H9 (cell line): ENCODE results near the gene KIFC3. TPM values are rescaled to one million over a fixed set of nuclear protein-coding genes. Genes with fewer than 3 reads are reported as not detected.

ENCODE experiments used
- DNase-seq: peaks from one replicate; pipeline ENCODE4 v3.0.0-alpha.2; 2017
- H2AFZ ChIP-seq: one replicate; pipeline ENCODE4 v1.6.1; 2013; ENCODE audit warnings: mild to moderate bottlenecking, low read length, control low read depth, moderate library complexity
- H2AK5ac ChIP-seq: 2 replicates; pipeline ENCODE4 v1.6.1; 2013; ENCODE audit warnings: low read length, control low read depth, mixed read lengths; ENCODE audit not compliant: insufficient read length
- H2BK120ac ChIP-seq: one replicate; pipeline ENCODE4 v1.6.1; 2013; ENCODE audit warnings: low read depth, mild to moderate bottlenecking, low read length, control low read depth, inconsistent platforms; ENCODE audit not compliant: poor library complexity, severe bottlenecking
- H2BK12ac ChIP-seq: 2 replicates; pipeline ENCODE4 v1.6.1; 2013; ENCODE audit warnings: low read length, control low read depth, mixed read lengths, low read depth; ENCODE audit not compliant: insufficient read length
- H2BK15ac ChIP-seq: 2 replicates; pipeline ENCODE4 v1.6.1; 2013; ENCODE audit warnings: low read depth, low read length, control low read depth
- H2BK20ac ChIP-seq: one replicate; pipeline ENCODE4 v1.6.1; 2013; ENCODE audit warnings: low read depth, mild to moderate bottlenecking, low read length, control low read depth, inconsistent platforms; ENCODE audit not compliant: poor library complexity, severe bottlenecking
- H2BK5ac ChIP-seq: 2 replicates; pipeline ENCODE4 v1.6.1; 2013; ENCODE audit warnings: low read length, control low read depth, mixed read lengths; ENCODE audit not compliant: insufficient read length
- H3K14ac ChIP-seq: 2 replicates; pipeline ENCODE4 v1.6.1; 2013; ENCODE audit warnings: low read length, control low read depth; ENCODE audit not compliant: insufficient read depth
- H3K18ac ChIP-seq: 2 replicates; pipeline ENCODE4 v1.6.1; 2013; ENCODE audit warnings: low read depth, mild to moderate bottlenecking, mixed read lengths, low read length, control low read depth; ENCODE audit not compliant: insufficient read length
- H3K23ac ChIP-seq: 2 replicates; pipeline ENCODE4 v1.6.1; 2013; ENCODE audit warnings: low read length, control low read depth, mixed read lengths, low read depth; ENCODE audit not compliant: insufficient read length
- H3K23me2 ChIP-seq: 2 replicates; pipeline ENCODE4 v1.6.1; 2013; ENCODE audit warnings: low read depth, mild to moderate bottlenecking, mixed read lengths, low read length, control low read depth; ENCODE audit not compliant: insufficient read length, poor library complexity, severe bottlenecking
- H3K27ac ChIP-seq: 2 replicates; pipeline ENCODE4 v1.5.1; 2013; ENCODE audit warnings: low read length, control low read depth, mixed read lengths, low read depth; ENCODE audit not compliant: insufficient read length
- H3K27me3 ChIP-seq: 2 replicates; pipeline ENCODE4 v1.6.1; 2013; ENCODE audit warnings: low read length, control low read depth, inconsistent platforms; ENCODE audit not compliant: insufficient read depth
- H3K4ac ChIP-seq: 2 replicates; pipeline ENCODE4 v1.6.1; 2013; ENCODE audit warnings: low read depth, mild to moderate bottlenecking, control low read depth, inconsistent platforms, low read length, moderate library complexity
- H3K4me1 ChIP-seq: 2 replicates; pipeline ENCODE4 v1.6.1; 2013; ENCODE audit warnings: low read length, control low read depth, inconsistent platforms; ENCODE audit not compliant: insufficient read depth
- H3K4me2 ChIP-seq: 2 replicates; pipeline ENCODE4 v1.6.1; 2013; ENCODE audit warnings: low read length, control low read depth, mixed read lengths; ENCODE audit not compliant: insufficient read length, insufficient read depth
- H3K56ac ChIP-seq: 2 replicates; pipeline ENCODE4 v1.6.1; 2013; ENCODE audit warnings: low read depth, mild to moderate bottlenecking, mixed read lengths, low read length, control low read depth; ENCODE audit not compliant: insufficient read length
- H3K79me1 ChIP-seq: 2 replicates; pipeline ENCODE4 v1.6.1; 2013; ENCODE audit warnings: low read depth, mild to moderate bottlenecking, moderate library complexity, low read length, control low read depth, inconsistent platforms; ENCODE audit not compliant: insufficient read depth, poor library complexity, severe bottlenecking
- H3K79me2 ChIP-seq: 2 replicates; pipeline ENCODE4 v1.6.1; 2013; ENCODE audit warnings: low read length, control low read depth, inconsistent platforms; ENCODE audit not compliant: insufficient read depth
- H3K9ac ChIP-seq: 2 replicates; pipeline ENCODE4 v1.6.1; 2013; ENCODE audit warnings: low read length, control low read depth, mixed read lengths; ENCODE audit not compliant: insufficient read length; ENCODE audit errors: extremely low read depth
- H3K9me3 ChIP-seq: one replicate; pipeline ENCODE4 v1.6.1; 2013; ENCODE audit warnings: low read depth, low read length, inconsistent platforms; ENCODE audit not compliant: control insufficient read depth
- H3T11ph ChIP-seq: one replicate; pipeline ENCODE4 v1.6.1; 2013; ENCODE audit warnings: mild to moderate bottlenecking, low read length, control low read depth, inconsistent platforms
- H4K20me1 ChIP-seq: one replicate; pipeline ENCODE4 v1.6.1; 2013; ENCODE audit not compliant: control insufficient read depth, insufficient read length, insufficient read depth
- H4K5ac ChIP-seq: 2 replicates; pipeline ENCODE4 v1.6.1; 2013; ENCODE audit warnings: low read depth, mild to moderate bottlenecking, mixed read lengths, low read length, control low read depth; ENCODE audit not compliant: insufficient read length
- H4K8ac ChIP-seq: replicated peaks from 2 replicates; pipeline ENCODE4 v1.6.1; 2013; ENCODE audit warnings: low read length, control low read depth, mixed read lengths, low read depth; ENCODE audit not compliant: insufficient read length
- H4K91ac ChIP-seq: 2 replicates; pipeline ENCODE4 v1.6.1; 2013; ENCODE audit warnings: low read depth, mild to moderate bottlenecking, moderate library complexity, mixed read lengths, low read length, control low read depth; ENCODE audit not compliant: insufficient read length
- H3K27ac Mint-ChIP-seq, 3 experiments: 2 replicates in 2 of 3; 3 replicates in 1 of 3; pipeline ENCODE4 v1.8.0; 2020 to 2021; ENCODE audit warnings: mixed read lengths in 3 of 3, mild to moderate bottlenecking in 1 of 3, moderate library complexity in 1 of 3
- H3K27me3 Mint-ChIP-seq: 2 replicates; pipeline ENCODE4 v1.8.0; 2021; ENCODE audit warnings: low read depth, mild to moderate bottlenecking, moderate library complexity, mixed read lengths
- H3K36me3 Mint-ChIP-seq, 3 experiments: 2 replicates in 2 of 3; 3 replicates in 1 of 3; pipeline ENCODE4 v1.8.0; 2020 to 2021; ENCODE audit warnings: low read depth in 3 of 3, mixed read lengths in 3 of 3; ENCODE audit not compliant: insufficient read depth in 1 of 3
- H3K4me1 Mint-ChIP-seq, 2 experiments: 2 replicates each; pipeline ENCODE4 v1.8.0; 2020; ENCODE audit warnings: mixed read lengths in 2 of 2
- H3K4me3 Mint-ChIP-seq, 2 experiments: 2 replicates in 1 of 2; 3 replicates in 1 of 2; pipeline ENCODE4 v1.8.0; 2020 to 2021; ENCODE audit warnings: mild to moderate bottlenecking in 2 of 2, mixed read lengths in 2 of 2, moderate library complexity in 1 of 2
- H3K9me3 Mint-ChIP-seq, 2 experiments: 2 replicates in 1 of 2; 3 replicates in 1 of 2; pipeline ENCODE4 v1.8.0; 2020; ENCODE audit warnings: mild to moderate bottlenecking in 2 of 2, mixed read lengths in 2 of 2, moderate library complexity in 1 of 2
- WGBS: extraction: QIAGEN DNeasy Blood & Tissue Kit; methylation state at CpG from one replicate; pipeline ENCODE4 v1.1.7; 2013; ENCODE audit warnings: missing lambda C conversion rate, low lambda C conversion rate, mixed read lengths; ENCODE audit not compliant: insufficient read length; ENCODE audit errors: extremely low coverage; 5-methylcytosine and 5-hydroxymethylcytosine counted together
- total RNA-seq: library from RNA; stranded (reverse); gene quantifications from 2 replicates; pipeline ENCODE4 v1.2.1, GENCODE V29; 2021
- TF ChIP-seq, protein P1 (sequence below): fragments of 200-600 bp; sonication (generic); conservative IDR thresholded peaks from 3 replicates; pipeline ENCODE4 v1.8.0; 2021; ENCODE audit warnings: antibody characterized with exemption, mild to moderate bottlenecking

The KIFC3 gene
- total RNA-seq, 1 experiment from 2014 or later = 5.0 TPM

DNA sequence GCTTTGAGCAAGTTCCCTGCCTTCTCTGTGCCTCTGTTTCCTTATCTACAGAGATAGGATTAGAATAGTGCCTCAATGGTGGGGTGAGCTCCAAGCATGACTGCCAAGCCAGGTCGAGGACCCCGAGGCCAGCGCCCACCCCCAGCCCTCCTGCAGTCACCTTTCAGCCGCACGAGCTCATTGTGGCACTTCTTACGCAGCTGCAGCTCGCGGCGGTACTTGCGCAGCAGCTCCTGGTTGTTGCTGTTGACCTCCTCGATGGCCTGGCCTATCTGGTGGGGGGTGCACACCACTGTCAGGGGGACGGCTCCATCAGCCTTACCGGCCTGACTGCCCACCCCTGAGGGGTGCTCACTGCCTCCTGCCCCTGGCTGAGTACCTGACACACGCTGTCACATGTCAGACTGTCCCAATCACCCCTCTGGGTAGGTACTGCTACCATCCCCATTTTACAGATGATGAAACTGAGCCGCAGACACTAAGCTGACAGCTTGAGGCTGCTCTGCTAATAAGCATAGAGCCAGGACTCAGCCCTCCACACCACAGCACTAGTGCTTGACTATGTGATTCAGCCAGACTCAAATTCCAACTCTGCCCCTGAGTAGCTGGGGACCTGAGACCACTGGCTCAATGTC is 35.5 kb downstream of the KIFC3 start:
- Mint-ChIP-seq H3K36me3 (no peaks in the 10 kb centered on the region), H3K9me3 (no peaks in the 10 kb centered on the region), H3K4me1 (peaks cover 0 to 18% of the 10 kb centered on the region in 2 experiments; a peak in 3 of 4 replicates), H3K27me3 (no peaks in the 10 kb centered on the region; the same call in 1 of the 2 replicates), H3K4me3 (no peak overlapping the region), H3K27ac (no peak overlapping the region; a peak in 2 of 7 replicates)
- no peak overlapping the region for H2BK120ac ChIP-seq
- TF ChIP-seq, protein P1, sequence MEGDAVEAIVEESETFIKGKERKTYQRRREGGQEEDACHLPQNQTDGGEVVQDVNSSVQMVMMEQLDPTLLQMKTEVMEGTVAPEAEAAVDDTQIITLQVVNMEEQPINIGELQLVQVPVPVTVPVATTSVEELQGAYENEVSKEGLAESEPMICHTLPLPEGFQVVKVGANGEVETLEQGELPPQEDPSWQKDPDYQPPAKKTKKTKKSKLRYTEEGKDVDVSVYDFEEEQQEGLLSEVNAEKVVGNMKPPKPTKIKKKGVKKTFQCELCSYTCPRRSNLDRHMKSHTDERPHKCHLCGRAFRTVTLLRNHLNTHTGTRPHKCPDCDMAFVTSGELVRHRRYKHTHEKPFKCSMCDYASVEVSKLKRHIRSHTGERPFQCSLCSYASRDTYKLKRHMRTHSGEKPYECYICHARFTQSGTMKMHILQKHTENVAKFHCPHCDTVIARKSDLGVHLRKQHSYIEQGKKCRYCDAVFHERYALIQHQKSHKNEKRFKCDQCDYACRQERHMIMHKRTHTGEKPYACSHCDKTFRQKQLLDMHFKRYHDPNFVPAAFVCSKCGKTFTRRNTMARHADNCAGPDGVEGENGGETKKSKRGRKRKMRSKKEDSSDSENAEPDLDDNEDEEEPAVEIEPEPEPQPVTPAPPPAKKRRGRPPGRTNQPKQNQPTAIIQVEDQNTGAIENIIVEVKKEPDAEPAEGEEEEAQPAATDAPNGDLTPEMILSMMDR = no peak
- no peaks in the 10 kb centered on the region for H4K20me1 ChIP-seq
- no peak overlapping the region for H2AK5ac ChIP-seq
- no CpG with 5 or more reads among the region's 15 CpGs for WGBS
- no peak overlapping the region for H3K14ac ChIP-seq
- H3K56ac ChIP-seq = no peak overlapping the region
- H2AFZ ChIP-seq = no peak overlapping the region
- no peaks in the 10 kb centered on the region for H3K79me2 ChIP-seq
- H3K9ac ChIP-seq = no peak overlapping the region
- H4K5ac ChIP-seq = no peak overlapping the region
- no peak overlapping the region for H3K27ac ChIP-seq
- H3K23ac ChIP-seq = no peak overlapping the region
- H3T11ph ChIP-seq = no peak overlapping the region
- no peak overlapping the region for H3K4ac ChIP-seq
- no peak overlapping the region for H4K91ac ChIP-seq
- H3K4me2 ChIP-seq = no peak overlapping the region
- H3K18ac ChIP-seq = no peak overlapping the region
- H3K4me1 ChIP-seq = peaks cover 4% of the 10 kb centered on the region; the same call in 1 of the 2 replicates
- H3K9me3 ChIP-seq = no peaks in the 10 kb centered on the region
- H2BK20ac ChIP-seq = no peak overlapping the region
- H4K8ac ChIP-seq = no peak overlapping the region
- H2BK12ac ChIP-seq = no peak overlapping the region
- no peaks in the 10 kb centered on the region for H3K23me2 ChIP-seq
- no peak overlapping the region for H2BK5ac ChIP-seq
- DNase-seq = no peak
- no peaks in the 10 kb centered on the region for H3K79me1 ChIP-seq
- no peaks in the 10 kb centered on the region for H3K27me3 ChIP-seq
- H2BK15ac ChIP-seq = no peak overlapping the region
